HCT116 (cell line): Measurements from ENCODE around the gene MRPS5.
A peak's percentile ranks its signal among the peaks of the same experiment; 100 is the strongest.

Experiments
- CTCF ChIP-seq, 3 experiments: fragments of 200-600 bp in 1 of 3; sonication (generic) in 1 of 3; IDR thresholded peaks in 2 of 3; conservative IDR thresholded peaks in 1 of 3; 2 replicates each; pipeline ENCODE4 v1.5.1; 2012 to 2017; ENCODE audit warnings: low read depth in 2 of 3, low read length in 2 of 3, antibody characterized with exemption in 1 of 3, borderline replicate concordance in 1 of 3, control low read depth in 1 of 3, mild to moderate bottlenecking in 1 of 3, mixed read lengths in 1 of 3, mixed run types in 1 of 3, moderate library complexity in 1 of 3; ENCODE audit not compliant: insufficient read depth in 1 of 3
- EGR1 ChIP-seq: IDR thresholded peaks from 2 replicates; pipeline ENCODE4 v1.6.1; 2012; ENCODE audit warnings: low read depth
- ELF1 ChIP-seq: IDR thresholded peaks from 2 replicates; pipeline ENCODE4 v1.6.1; 2012; ENCODE audit warnings: low read depth, borderline replicate concordance
- EZH2 ChIP-seq: fragments of 200-600 bp; sonication (generic); IDR thresholded peaks from 2 replicates; pipeline ENCODE4 v1.6.1; 2017; ENCODE audit warnings: antibody characterized with exemption, mixed run types
- EZH2phosphoT487 ChIP-seq: fragments of 200-600 bp; IDR thresholded peaks from 2 replicates; pipeline ENCODE4 v1.6.1; 2018; ENCODE audit warnings: antibody characterized with exemption, borderline replicate concordance
- MAX ChIP-seq: IDR thresholded peaks from 2 replicates; pipeline ENCODE4 v1.6.1; 2012
- POLR2A ChIP-seq: IDR thresholded peaks from 2 replicates; pipeline ENCODE4 v1.7.0; 2011; ENCODE audit warnings: borderline replicate concordance; ENCODE audit not compliant: insufficient read depth, insufficient read length; ENCODE audit errors: extremely low read depth
- POLR2AphosphoS5 ChIP-seq: IDR thresholded peaks from 2 replicates; pipeline ENCODE4 v1.6.1; 2011; ENCODE audit warnings: mild to moderate bottlenecking, low read depth, low read length, moderate library complexity
- RAD21 ChIP-seq: IDR thresholded peaks from 2 replicates; pipeline ENCODE4 v1.6.1; 2012; ENCODE audit warnings: low read depth, mild to moderate bottlenecking
- REST ChIP-seq: IDR thresholded peaks from 2 replicates; pipeline ENCODE4 v1.6.1; 2012; ENCODE audit warnings: low read depth

- TF ChIP-seq POLR2A (no peak), REST (no peak), CTCF (IDR thresholded peaks at IDR 0.05 in 2 of 3, conservative IDR thresholded peaks at IDR 0.05 in 1 of 3; ENCODE audit: borderline replicate concordance in 1 of 3, insufficient read depth in 1 of 3, low read depth in 2 of 3, low read length in 2 of 3) (peak; percentile 75 to 87 (median 86)), RAD21 (peak; percentile 81), EZH2 (no peak), POLR2AphosphoS5 (no peak), EGR1 (no peak), MAX (no peak), ELF1 (no peak), EZH2phosphoT487 (no peak)
Observed at GRCh38 chr2:95115418-95115817, 6.2 kb downstream of the MRPS5 start.
